A549 (cell line): Measurements from ENCODE around the gene FARSB. TPM values are rescaled to one million over a fixed set of nuclear protein-coding genes. Genes with fewer than 3 reads are reported as not detected.

Experiments
- ATAC-seq, 2 experiments: fragments of 200-7000 bp in 1 of 2; fragments of >200 bp in 1 of 2; cut with Nextera tagmentation in 1 of 2; cut with Tn5 transposase in 1 of 2; 3 replicates each; pipeline versions ENCODE4 v1.8.0 to v1.9.1; 2018 to 2020; ENCODE audit warnings: mild to moderate bottlenecking in 1 of 2, moderate library complexity in 1 of 2
- CTCF ChIA-PET: fragments of 300-600 bp; sonication (Branson Sonifier 250); formaldehyde crosslinking; extraction: SDS; loops from one replicate; lab custom pipeline; 2021; ENCODE audit warnings: antibody characterized with exemption, inconsistent platforms; lab: Yijun Ruan, JAX
- POLR2A ChIA-PET: fragments of 350-600 bp; formaldehyde crosslinking; extraction: SDS; loops from one replicate; lab custom pipeline; 2021; ENCODE audit warnings: antibody characterized with exemption, inconsistent platforms; lab: Yijun Ruan, JAX
- DNase-seq, 2 experiments: peaks; one replicate each; pipeline versions ENCODE4 v3.0.0 to v3.0.0-alpha.2; 2011 to 2016; ENCODE audit warnings: low read depth in 1 of 2, low spot score in 1 of 2
- FAIRE-seq: peaks from 2 replicates; lab custom pipeline; 2011; peaks lifted over from hg19 to GRCh38; lab: Jason Lieb, UNC
- H3K27ac ChIP-seq, 2 experiments: fragments of >200 bp; sonication (Bioruptor Twin); formaldehyde crosslinking; 3 replicates each; pipeline ENCODE4 v1.5.1; 2016 to 2017
- H3K4me1 ChIP-seq: fragments of >200 bp; sonication (Bioruptor Twin); formaldehyde crosslinking; 3 replicates; pipeline ENCODE4 v1.6.1; 2016
- H3K4me2 ChIP-seq: fragments of >200 bp; sonication (Bioruptor Twin); formaldehyde crosslinking; 3 replicates; pipeline ENCODE4 v1.6.1; 2016
- H3K4me3 ChIP-seq: fragments of >200 bp; sonication (Bioruptor Twin); formaldehyde crosslinking; 3 replicates; pipeline ENCODE4 v1.5.1; 2016
- H3K9me3 ChIP-seq: fragments of >200 bp; sonication (Bioruptor Twin); formaldehyde crosslinking; 3 replicates; pipeline ENCODE4 v1.6.1; 2016
- CBX2 ChIP-seq: fragments of 200-600 bp; sonication (generic); IDR thresholded peaks from 2 replicates; pipeline ENCODE4 v1.6.1; 2016; ENCODE audit warnings: low read depth, mild to moderate bottlenecking, borderline replicate concordance
- CHD2 ChIP-seq: fragments of 150-350 bp; IDR thresholded peaks from 2 replicates; pipeline ENCODE4 v1.6.1; 2014; ENCODE audit warnings: low read length; ENCODE audit not compliant: partially characterized antibody
- CHD4 ChIP-seq: fragments of 200-600 bp; sonication (generic); IDR thresholded peaks from 2 replicates; pipeline ENCODE4 v1.6.1; 2016; ENCODE audit warnings: antibody characterized with exemption, mild to moderate bottlenecking, borderline replicate concordance
- FOSB ChIP-seq: fragments of 250-450 bp; sonication (Bioruptor Pico); IDR thresholded peaks from 2 replicates; pipeline ENCODE4 v1.5.0; 2020; ENCODE audit warnings: mild to moderate bottlenecking, moderate library complexity
- FOXS1 ChIP-seq: fragments of 250-450 bp; sonication (Bioruptor Pico); IDR thresholded peaks from 2 replicates; pipeline ENCODE4 v1.5.0; 2020; ENCODE audit warnings: mild to moderate bottlenecking, moderate library complexity
- HEYL ChIP-seq: fragments of 250-450 bp; sonication (Bioruptor Pico); IDR thresholded peaks from 2 replicates; pipeline ENCODE4 v1.8.0; 2021; ENCODE audit warnings: mild to moderate bottlenecking, moderate library complexity
- HOXA7 ChIP-seq: fragments of 250-450 bp; sonication (Bioruptor Pico); IDR thresholded peaks from 2 replicates; pipeline ENCODE4 v1.5.0; 2020; ENCODE audit warnings: mild to moderate bottlenecking, moderate library complexity
- HOXB5 ChIP-seq: fragments of 250-450 bp; sonication (Bioruptor Pico); IDR thresholded peaks from 2 replicates; pipeline ENCODE4 v1.5.0; 2020; ENCODE audit warnings: mild to moderate bottlenecking, moderate library complexity
- MYC ChIP-seq: IDR thresholded peaks from 2 replicates; pipeline ENCODE4 v1.6.1; 2012; ENCODE audit warnings: mild to moderate bottlenecking, inconsistent platforms, low read length, improper control_type of control experiment, borderline replicate concordance
- NPAS2 ChIP-seq: fragments of 250-450 bp; sonication (Bioruptor Pico); IDR thresholded peaks from 2 replicates; pipeline ENCODE4 v1.8.0; 2022; ENCODE audit warnings: mild to moderate bottlenecking, moderate library complexity, borderline replicate concordance
- PHF8 ChIP-seq: fragments of 200-600 bp; sonication (generic); IDR thresholded peaks from 2 replicates; pipeline ENCODE4 v1.6.1; 2016; ENCODE audit warnings: low read depth, mild to moderate bottlenecking, antibody characterized with exemption, moderate library complexity, borderline replicate concordance
- POLR2A ChIP-seq: IDR thresholded peaks from 2 replicates; pipeline ENCODE4 v1.6.1; 2012; ENCODE audit warnings: mild to moderate bottlenecking, low read length
- RARB ChIP-seq: fragments of 250-450 bp; sonication (Bioruptor Pico); IDR thresholded peaks from 2 replicates; pipeline ENCODE4 v1.8.0; 2021; ENCODE audit warnings: mild to moderate bottlenecking, moderate library complexity
- RCOR1 ChIP-seq: fragments of 150-350 bp; IDR thresholded peaks from 2 replicates; pipeline ENCODE4 v1.6.1; 2014; ENCODE audit warnings: antibody characterized with exemption, low read length, low read depth
- RFX5 ChIP-seq: fragments of 450-650 bp; IDR thresholded peaks from 2 replicates; pipeline ENCODE4 v1.7.1; 2014; ENCODE audit warnings: antibody characterized with exemption, mild to moderate bottlenecking, moderate library complexity
- RNF2 ChIP-seq: fragments of 200-600 bp; sonication (generic); IDR thresholded peaks from 2 replicates; pipeline ENCODE4 v1.6.1; 2016; ENCODE audit warnings: low read depth, mild to moderate bottlenecking, antibody characterized with exemption, moderate library complexity, borderline replicate concordance
- WGBS: methylation state at CpG from one replicate; pipeline ENCODE4 v1.1.6; 2017; ENCODE audit errors: missing lambda C conversion rate; 5-methylcytosine and 5-hydroxymethylcytosine counted together
- polyA plus RNA-seq, 4 experiments: library from polyadenylated mRNA; depleted of rRNA in 3 of 4; stranded (reverse); fragments of >200 nt; fragmentation: RNase III in 1 of 4; extraction: RNeasy Plus Mini Kit Qiagen cat#74134 plus additional on column Dnase treatment in 1 of 4; gene quantifications; 2 replicates in 3 of 4; 3 replicates in 1 of 4; pipeline ENCODE4 v1.2.3, GENCODE V29; 2011 to 2017
- TF ChIP-seq, protein P1 (sequence below): fragments of >200 bp; sonication (Bioruptor Twin); formaldehyde crosslinking; IDR thresholded peaks from 2 replicates; pipeline ENCODE4 v1.6.1; 2016
- TF ChIP-seq, protein P2 (sequence below): fragments of 250-450 bp; sonication (Bioruptor Pico); IDR thresholded peaks from 2 replicates; pipeline ENCODE4 v1.5.0; 2020; ENCODE audit warnings: low read depth, mild to moderate bottlenecking, moderate library complexity
- TF ChIP-seq, protein P3 (sequence below): fragments of 150-350 bp; IDR thresholded peaks from 2 replicates; pipeline ENCODE4 v1.6.1; 2014; ENCODE audit warnings: low read depth, mild to moderate bottlenecking, low read length
- TF ChIP-seq, protein P4 (sequence below): IDR thresholded peaks from 2 replicates; pipeline ENCODE4 v1.6.1; 2012
- TF ChIP-seq, protein P5 (sequence below): IDR thresholded peaks from 2 replicates; pipeline ENCODE4 v1.6.1; 2012; ENCODE audit warnings: low read depth, borderline replicate concordance
- TF ChIP-seq, protein P6 (sequence below): fragments of 250-450 bp; sonication (Bioruptor Pico); IDR thresholded peaks from 2 replicates; pipeline ENCODE4 v1.5.0; 2021; ENCODE audit warnings: mild to moderate bottlenecking, moderate library complexity, borderline replicate concordance

FARSB gene
- polyA plus RNA-seq, 2 of the 4 experiments (the other 2 are of a cell fraction) = 41.0 to 77.4 TPM

DNA sequence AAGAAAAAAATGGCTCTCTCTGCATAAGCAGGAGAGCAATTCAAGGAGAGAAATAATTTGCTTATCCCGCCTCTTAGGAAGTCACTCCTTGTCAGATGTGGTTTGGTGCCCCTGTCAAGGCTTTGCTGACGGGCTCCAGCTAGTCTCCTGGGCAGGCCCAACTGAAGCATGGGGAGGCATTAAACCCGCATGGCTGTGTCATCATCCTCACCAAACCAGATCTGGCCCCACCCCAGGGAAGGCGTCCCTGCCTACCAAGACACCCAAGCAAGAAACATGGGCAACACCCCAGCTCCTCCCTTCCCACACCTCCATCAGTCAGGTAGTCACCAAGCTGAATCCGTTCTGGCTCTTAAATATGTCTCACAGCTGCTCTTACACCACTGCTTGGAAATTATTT lies 123.6 kb downstream of the FARSB start (continued):
- no peak for TF ChIP-seq RNF2
- no peak for TF ChIP-seq FOXS1 (CRISPR knock-in tag)
- TF ChIP-seq, protein P1, sequence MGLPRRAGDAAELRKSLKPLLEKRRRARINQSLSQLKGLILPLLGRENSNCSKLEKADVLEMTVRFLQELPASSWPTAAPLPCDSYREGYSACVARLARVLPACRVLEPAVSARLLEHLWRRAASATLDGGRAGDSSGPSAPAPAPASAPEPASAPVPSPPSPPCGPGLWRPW = no peak

DNA sequence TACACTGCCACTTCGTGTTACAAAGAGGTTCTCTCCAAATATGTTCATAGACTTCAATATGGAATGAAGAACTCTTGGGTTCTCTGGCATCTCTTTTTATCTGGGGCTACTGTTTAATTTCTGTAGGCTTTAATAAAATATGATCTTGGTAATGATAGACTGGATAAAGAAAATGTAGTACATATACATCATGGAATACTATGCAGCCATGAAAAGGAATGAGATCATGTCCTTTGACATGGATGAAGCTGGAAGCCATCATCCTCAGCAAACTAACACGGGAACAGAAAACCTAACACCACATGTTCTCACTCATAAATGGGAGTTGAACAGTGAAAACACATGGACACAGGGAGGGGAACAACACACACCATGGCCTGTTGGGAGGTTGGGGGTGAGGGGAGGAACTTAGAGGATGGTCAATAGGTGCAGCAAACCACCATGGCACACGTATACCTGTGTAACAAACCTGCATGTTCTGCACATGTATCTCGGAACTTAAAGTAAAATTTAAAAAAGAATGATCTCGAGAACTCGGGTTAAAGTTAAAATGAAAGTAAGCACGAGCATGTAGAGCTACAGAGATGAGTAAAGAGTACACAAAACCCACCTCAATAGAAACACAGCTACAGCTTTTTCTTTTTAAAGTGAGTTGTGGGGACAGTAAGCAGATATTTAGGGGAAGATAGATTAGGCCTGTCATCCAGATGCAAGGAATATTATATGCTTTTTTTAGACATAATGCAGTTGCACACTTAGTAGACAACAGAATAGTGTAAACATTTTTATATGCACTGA lies 129.2 kb downstream of the FARSB start:
- no peak for ATAC-seq
- CTCF ChIA-PET = interaction anchor here (1.5 kb wide), 1 partner anchor 16 kb away, joined by 4 read pairs; no protein-coding TSS in a partner anchor
- Histone ChIP-seq H3K9me3 (no peaks in the 10 kb centered on the region), H3K4me2 (no peak overlapping the region), H3K27ac (no peak overlapping the region), H3K4me3 (no peak overlapping the region), H3K4me1 (no peaks in the 10 kb centered on the region)
- TF ChIP-seq HOXA7 (CRISPR knock-in tag) (no peak), CHD2 (no peak), FOSB (CRISPR knock-in tag) (no peak), HEYL (CRISPR knock-in tag) (no peak), PHF8 (no peak), RCOR1 (no peak), MYC (no peak), HOXB5 (CRISPR knock-in tag) (no peak), NPAS2 (CRISPR knock-in tag) (no peak)
- TF ChIP-seq, protein P2, sequence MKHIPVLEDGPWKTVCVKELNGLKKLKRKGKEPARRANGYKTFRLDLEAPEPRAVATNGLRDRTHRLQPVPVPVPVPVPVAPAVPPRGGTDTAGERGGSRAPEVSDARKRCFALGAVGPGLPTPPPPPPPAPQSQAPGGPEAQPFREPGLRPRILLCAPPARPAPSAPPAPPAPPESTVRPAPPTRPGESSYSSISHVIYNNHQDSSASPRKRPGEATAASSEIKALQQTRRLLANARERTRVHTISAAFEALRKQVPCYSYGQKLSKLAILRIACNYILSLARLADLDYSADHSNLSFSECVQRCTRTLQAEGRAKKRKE = no peak
- TF ChIP-seq, protein P3, sequence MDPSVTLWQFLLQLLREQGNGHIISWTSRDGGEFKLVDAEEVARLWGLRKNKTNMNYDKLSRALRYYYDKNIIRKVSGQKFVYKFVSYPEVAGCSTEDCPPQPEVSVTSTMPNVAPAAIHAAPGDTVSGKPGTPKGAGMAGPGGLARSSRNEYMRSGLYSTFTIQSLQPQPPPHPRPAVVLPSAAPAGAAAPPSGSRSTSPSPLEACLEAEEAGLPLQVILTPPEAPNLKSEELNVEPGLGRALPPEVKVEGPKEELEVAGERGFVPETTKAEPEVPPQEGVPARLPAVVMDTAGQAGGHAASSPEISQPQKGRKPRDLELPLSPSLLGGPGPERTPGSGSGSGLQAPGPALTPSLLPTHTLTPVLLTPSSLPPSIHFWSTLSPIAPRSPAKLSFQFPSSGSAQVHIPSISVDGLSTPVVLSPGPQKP = no peak
- no peak for FAIRE-seq
- no peak for DNase-seq
- WGBS = 49% methylated on average over 7 of the region's 7 CpGs
- POLR2A ChIA-PET = no interaction called here

DNA sequence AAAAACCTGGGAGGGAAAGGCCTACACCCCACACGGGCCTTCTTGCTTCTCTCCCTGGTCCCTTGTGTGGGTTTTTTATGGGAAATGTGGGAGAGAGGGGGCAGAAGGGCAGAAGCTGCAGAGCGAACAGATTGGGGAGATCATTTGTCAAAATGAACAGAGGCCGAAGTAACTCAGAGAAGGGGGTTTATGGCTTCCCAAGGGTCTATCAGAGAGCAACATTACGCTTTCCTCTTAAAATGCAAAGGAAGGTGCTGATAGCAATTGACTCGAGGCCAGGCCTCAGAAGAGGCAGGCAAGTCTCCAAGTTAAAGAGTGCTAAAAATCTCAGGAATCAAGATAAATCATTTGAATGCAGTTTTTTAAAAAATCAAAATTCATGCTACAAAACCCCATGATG lies 130.1 kb downstream of the FARSB start:
- H3K4me3 ChIP-seq = no peak overlapping the region
- no peak for DNase-seq
- POLR2A ChIA-PET = no interaction called here
- H3K27ac ChIP-seq = no peak overlapping the region
- CTCF ChIA-PET = no interaction called here
- 53% methylated on average over 5 of the region's 5 CpGs for WGBS
- ATAC-seq = no peak
- no peaks in the 10 kb centered on the region for H3K4me1 ChIP-seq
- no peaks in the 10 kb centered on the region for H3K9me3 ChIP-seq
- H3K4me2 ChIP-seq = no peak overlapping the region
- TF ChIP-seq, protein P4, sequence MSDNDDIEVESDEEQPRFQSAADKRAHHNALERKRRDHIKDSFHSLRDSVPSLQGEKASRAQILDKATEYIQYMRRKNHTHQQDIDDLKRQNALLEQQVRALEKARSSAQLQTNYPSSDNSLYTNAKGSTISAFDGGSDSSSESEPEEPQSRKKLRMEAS = no peak
- no peak for TF ChIP-seq POLR2A
- no peak for TF ChIP-seq RFX5
- FAIRE-seq = no peak

DNA sequence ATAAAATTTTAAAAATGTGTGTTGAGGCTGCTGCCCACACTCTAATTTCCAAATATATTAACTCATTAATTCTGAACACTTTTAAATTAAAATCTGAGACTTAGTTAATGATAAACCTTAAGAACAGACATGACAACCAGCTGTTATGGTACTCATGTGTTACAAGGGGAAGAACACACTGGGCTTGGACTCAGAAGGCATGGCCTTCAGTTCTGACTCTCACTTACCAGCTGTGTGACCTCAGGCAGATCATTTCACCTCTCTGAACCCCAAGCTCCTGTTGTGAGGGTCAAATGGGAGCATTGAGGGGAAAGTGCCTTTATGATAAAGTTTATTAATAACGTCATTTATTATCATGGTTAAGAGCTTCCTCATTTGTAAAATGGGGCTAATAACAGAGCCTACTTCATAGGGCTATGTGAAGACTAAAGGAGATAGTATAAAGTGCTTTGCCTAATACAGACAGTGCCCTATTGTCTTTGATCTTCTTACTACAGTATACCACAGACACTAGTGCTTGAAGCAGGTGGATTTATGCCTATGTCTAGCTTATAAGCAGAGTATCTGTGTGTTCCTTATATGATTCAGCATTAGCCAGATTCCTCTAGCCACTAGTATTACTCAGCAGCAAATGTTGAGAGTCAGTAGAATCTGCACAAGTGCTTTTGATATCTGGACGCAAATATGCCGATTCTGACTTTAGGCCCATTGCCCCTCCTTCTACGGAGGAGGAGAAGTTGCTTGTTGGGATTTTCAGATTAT lies 131.9 kb downstream of the FARSB start:
- Histone ChIP-seq H3K27ac (no peak overlapping the region), H3K4me2 (no peak overlapping the region), H3K9me3 (no peaks in the 10 kb centered on the region), H3K4me1 (no peaks in the 10 kb centered on the region), H3K4me3 (no peak overlapping the region)
- POLR2A ChIA-PET = no interaction called here
- 80% methylated on average over 4 of the region's 4 CpGs for WGBS
- ATAC-seq (no peak), FAIRE-seq (no peak), DNase-seq (no peak)
- CTCF ChIA-PET = interaction anchor here (1.9 kb wide), 1 partner anchor 206 kb away, joined by 4 read pairs; no protein-coding TSS in a partner anchor
- TF ChIP-seq, protein P5, sequence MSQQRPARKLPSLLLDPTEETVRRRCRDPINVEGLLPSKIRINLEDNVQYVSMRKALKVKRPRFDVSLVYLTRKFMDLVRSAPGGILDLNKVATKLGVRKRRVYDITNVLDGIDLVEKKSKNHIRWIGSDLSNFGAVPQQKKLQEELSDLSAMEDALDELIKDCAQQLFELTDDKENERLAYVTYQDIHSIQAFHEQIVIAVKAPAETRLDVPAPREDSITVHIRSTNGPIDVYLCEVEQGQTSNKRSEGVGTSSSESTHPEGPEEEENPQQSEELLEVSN = no peak
- no peak for TF ChIP-seq HOXB5 (CRISPR knock-in tag)
- TF ChIP-seq HOXA7 (CRISPR knock-in tag) = no peak
- TF ChIP-seq CHD4 = no peak
- TF ChIP-seq POLR2A = no peak
- no peak for TF ChIP-seq CBX2
- no peak for TF ChIP-seq RARB (CRISPR knock-in tag)
- TF ChIP-seq, protein P6, sequence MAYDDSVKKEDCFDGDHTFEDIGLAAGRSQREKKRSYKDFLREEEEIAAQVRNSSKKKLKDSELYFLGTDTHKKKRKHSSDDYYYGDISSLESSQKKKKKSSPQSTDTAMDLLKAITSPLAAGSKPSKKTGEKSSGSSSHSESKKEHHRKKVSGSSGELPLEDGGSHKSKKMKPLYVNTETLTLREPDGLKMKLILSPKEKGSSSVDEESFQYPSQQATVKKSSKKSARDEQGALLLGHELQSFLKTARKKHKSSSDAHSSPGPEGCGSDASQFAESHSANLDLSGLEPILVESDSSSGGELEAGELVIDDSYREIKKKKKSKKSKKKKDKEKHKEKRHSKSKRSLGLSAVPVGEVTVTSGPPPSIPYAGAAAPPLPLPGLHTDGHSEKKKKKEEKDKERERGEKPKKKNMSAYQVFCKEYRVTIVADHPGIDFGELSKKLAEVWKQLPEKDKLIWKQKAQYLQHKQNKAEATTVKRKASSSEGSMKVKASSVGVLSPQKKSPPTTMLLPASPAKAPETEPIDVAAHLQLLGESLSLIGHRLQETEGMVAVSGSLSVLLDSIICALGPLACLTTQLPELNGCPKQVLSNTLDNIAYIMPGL = no peak
- no peak for TF ChIP-seq HEYL (CRISPR knock-in tag)
- no peak for TF ChIP-seq RCOR1
